GM19324 (cell line): ENCODE results near the gene QRFPR.
"Not testable (repeated sequence)": the region's sequence is repeated elsewhere in the genome, so short reads cannot be mapped to it uniquely, and the experiment has no call there.

Experiments used
- ATAC-seq: cut with Tn5 transposase; IDR thresholded peaks from one replicate; pipeline ENCODE4 v1.9.1; 2021; ENCODE audit warnings: mild to moderate bottlenecking, moderate library complexity; ENCODE audit not compliant: unreplicated experiment, low FRiP score

QRFPR gene

GRCh38 chr4:121380776-121381462 lies at the start of gene QRFPR:
Gene QRFPR, minus strand, starts transcription at chr4:121381018. Its CDS starts 371 bp downstream, at chr4:121380647.
- ATAC-seq = no peak

GRCh38 chr4:121428721-121429120 lies 47.9 kb upstream of the QRFPR start:
- no peak for ATAC-seq

GRCh38 chr4:121421594-121421993 lies 40.8 kb upstream of the QRFPR start:
- no peak for ATAC-seq

GRCh38 chr4:121411151-121411744 lies 30.4 kb upstream of the QRFPR start:
- no peak for ATAC-seq

GRCh38 chr4:121408567-121408966 lies 27.7 kb upstream of the QRFPR start:
- not testable (repeated sequence) for ATAC-seq

- no peak for ATAC-seq
Measured at GRCh38 chr4:121400632-121401031, 19.8 kb upstream of the QRFPR start.

- no peak for ATAC-seq
Measured at GRCh38 chr4:121397941-121398601, 17.3 kb upstream of the QRFPR start.

- no peak for ATAC-seq
Measured at GRCh38 chr4:121397434-121397833, 16.6 kb upstream of the QRFPR start.

- ATAC-seq = no peak
Measured at GRCh38 chr4:121392426-121393086, 11.7 kb upstream of the QRFPR start.

GRCh38 chr4:121390335-121390734 lies 9.5 kb upstream of the QRFPR start:
- ATAC-seq = no peak

GRCh38 chr4:121379276-121379675 lies 1.5 kb downstream of the QRFPR start:
- no peak for ATAC-seq

- ATAC-seq = no peak
Measured at GRCh38 chr4:121377076-121377475, 3.7 kb downstream of the QRFPR start.

- ATAC-seq = no peak
Measured at GRCh38 chr4:121376556-121376955, 4.3 kb downstream of the QRFPR start.

GRCh38 chr4:121376097-121376496 lies 4.7 kb downstream of the QRFPR start:
- ATAC-seq = no peak

GRCh38 chr4:121375262-121375661 lies 5.6 kb downstream of the QRFPR start:
- ATAC-seq = no peak

- no peak for ATAC-seq
Measured at GRCh38 chr4:121373841-121374240, 7.0 kb downstream of the QRFPR start.

- ATAC-seq = no peak
Measured at GRCh38 chr4:121370729-121371325, 10.0 kb downstream of the QRFPR start.

- no peak for ATAC-seq
Measured at GRCh38 chr4:121360495-121360894, 20.3 kb downstream of the QRFPR start.

- ATAC-seq = no peak
Measured at GRCh38 chr4:121358473-121358872, 22.3 kb downstream of the QRFPR start.

GRCh38 chr4:121353213-121353612 lies 27.6 kb downstream of the QRFPR start:
- no peak for ATAC-seq

- no peak for ATAC-seq
Measured at GRCh38 chr4:121344098-121344497, 36.7 kb downstream of the QRFPR start.
